B cell (primary cell): ENCODE results near the gene SLAMF9. TPM values are rescaled to one million over a fixed set of nuclear protein-coding genes. Genes with fewer than 3 reads are reported as not detected.
A peak's percentile ranks its signal among the peaks of the same experiment; 100 is the strongest.

Source experiments
- ATAC-seq: fragments of 200-7000 bp; cut with Tn5 transposase; one replicate; pipeline ENCODE4 v1.10.0; 2021; ENCODE audit warnings: low read depth, mild to moderate bottlenecking, moderate number of reproducible peaks, moderate library complexity
- CTCF ChIA-PET: fragments of 350-600 bp; sonication (Branson Sonifier 250); formaldehyde crosslinking; loops from one replicate; lab custom pipeline; 2021; ENCODE audit warnings: antibody characterized with exemption, inconsistent platforms; lab: Charles Lee
- POLR2A ChIA-PET: fragments of 350-600 bp; sonication (Branson Sonifier 250); formaldehyde crosslinking; loops from one replicate; lab custom pipeline; 2021; ENCODE audit warnings: antibody characterized with exemption; lab: Charles Lee
- DNase-seq: peaks from one replicate; pipeline ENCODE4 v3.0.0; 2013
- H2AFZ ChIP-seq: 2 replicates; pipeline ENCODE4 v1.6.1; 2012; ENCODE audit warnings: mild to moderate bottlenecking, low read depth, low read length; ENCODE audit not compliant: insufficient read depth, poor library complexity, severe bottlenecking
- H3K27ac ChIP-seq, 2 donors: 1 replicate in 1 of 2; 2 replicates in 1 of 2; pipeline ENCODE4 v1.5.1; 2012 to 2013; ENCODE audit warnings: low read length in 2 of 2, mild to moderate bottlenecking in 2 of 2, moderate library complexity in 1 of 2
- H3K27me3 ChIP-seq, 4 experiments: fragments of 200-600 bp in 1 of 4; sonication (generic) in 1 of 4; replicated peaks in 1 of 4; 1 replicate in 2 of 4; 2 replicates in 2 of 4; pipeline versions ENCODE4 v1.6.1 to v1.7.0; 2013 to 2016; ENCODE audit warnings: low read length in 3 of 4, mild to moderate bottlenecking in 2 of 4, mixed read lengths in 1 of 4, moderate library complexity in 1 of 4; ENCODE audit not compliant: insufficient read depth in 4 of 4, control insufficient read depth in 3 of 4; ENCODE audit errors: control extremely low read depth in 1 of 4
- H3K36me3 ChIP-seq, 2 experiments: replicated peaks in 1 of 2; 1 replicate in 1 of 2; 2 replicates in 1 of 2; pipeline versions ENCODE4 v1.6.1 to v1.7.1; 2013; ENCODE audit warnings: low read length in 1 of 2; ENCODE audit not compliant: insufficient read depth in 2 of 2, control insufficient read depth in 1 of 2; ENCODE audit errors: control extremely low read depth in 1 of 2, extremely low read depth in 1 of 2
- H3K4me1 ChIP-seq, 2 donors: fragments of 200-600 bp in 1 of 2; sonication (generic) in 1 of 2; 1 replicate in 1 of 2; 2 replicates in 1 of 2; pipeline versions ENCODE4 v1.5.1 to v1.6.1; 2013 to 2017; ENCODE audit warnings: low read length in 2 of 2; ENCODE audit not compliant: control insufficient read depth in 2 of 2, insufficient read depth in 2 of 2
- H3K4me2 ChIP-seq: replicated peaks from 2 replicates; pipeline ENCODE3; 2012; ENCODE audit warnings: mild to moderate bottlenecking, low read depth, low read length; ENCODE audit not compliant: poor library complexity, severe bottlenecking
- H3K4me3 ChIP-seq, 5 experiments: fragments of 200-600 bp in 1 of 5; sonication (generic) in 1 of 5; 1 replicate in 3 of 5; 2 replicates in 2 of 5; pipeline versions ENCODE4 v1.5.1 to v1.7.0; 2011 to 2016; ENCODE audit warnings: low read length in 4 of 5, mild to moderate bottlenecking in 4 of 5, low read depth in 2 of 5, control low read depth in 1 of 5, moderate library complexity in 1 of 5; ENCODE audit not compliant: insufficient read depth in 1 of 5; ENCODE audit errors: control extremely low read depth in 1 of 5, extremely low read depth in 1 of 5
- H3K79me2 ChIP-seq: fragments of 200-600 bp; sonication (generic); one replicate; pipeline ENCODE4 v1.6.0; 2016; ENCODE audit warnings: low read length; ENCODE audit not compliant: control insufficient read depth, insufficient read depth
- H3K9ac ChIP-seq: fragments of 200-600 bp; sonication (generic); 2 replicates; pipeline ENCODE4 v1.6.1; 2017; ENCODE audit warnings: mild to moderate bottlenecking, low read length, moderate library complexity
- H3K9me3 ChIP-seq, 3 donors: one replicate each; pipeline versions ENCODE4 v1.6.1 to v1.7.1; 2013; ENCODE audit warnings: low read length in 2 of 3; ENCODE audit not compliant: control insufficient read depth in 2 of 3, insufficient read depth in 1 of 3; ENCODE audit errors: control extremely low read depth in 1 of 3
- H4K20me1 ChIP-seq: 2 replicates; pipeline ENCODE4 v1.6.0; 2012; ENCODE audit warnings: mild to moderate bottlenecking, low read length; ENCODE audit not compliant: insufficient read depth, control insufficient read depth, poor library complexity, severe bottlenecking
- H3K27ac Mint-ChIP-seq: one replicate; pipeline ENCODE4 v1.8.0; 2021; ENCODE audit warnings: mixed read lengths
- H3K27me3 Mint-ChIP-seq: one replicate; pipeline ENCODE4 v1.8.0; 2021; ENCODE audit warnings: mixed read lengths
- H3K4me1 Mint-ChIP-seq: one replicate; pipeline ENCODE4 v1.8.0; 2021; ENCODE audit warnings: mixed read lengths
- H3K4me3 Mint-ChIP-seq: one replicate; pipeline ENCODE4 v1.8.0; 2021; ENCODE audit warnings: mixed read lengths
- H3K9me3 Mint-ChIP-seq: one replicate; pipeline ENCODE4 v1.8.0; 2022; ENCODE audit warnings: mixed read lengths; ENCODE audit not compliant: insufficient read depth
- CTCF ChIP-seq: fragments of 200-600 bp; IDR thresholded peaks from one replicate; pipeline ENCODE4 v1.8.0; 2022; ENCODE audit warnings: antibody characterized with exemption, mild to moderate bottlenecking
- EZH2 ChIP-seq: IDR thresholded peaks from 2 replicates; pipeline ENCODE4 v1.6.1; 2012; ENCODE audit warnings: borderline replicate concordance, low read depth, mild to moderate bottlenecking, moderate library complexity, low read length; ENCODE audit not compliant: insufficient read depth, poor library complexity, severe bottlenecking
- WGBS: methylation state at CpG from one replicate; pipeline ENCODE4 v1.1.5; 2013; ENCODE audit warnings: missing lambda C conversion rate; ENCODE audit not compliant: insufficient coverage; 5-methylcytosine and 5-hydroxymethylcytosine counted together
- intact Hi-C: fragments of 100-400 bp; cut with micrococcal nuclease; formaldehyde crosslinking; loops from one replicate; pipeline ENCODE4 v1.10.0; 2022
- polyA plus RNA-seq: library from polyadenylated mRNA; depleted of rRNA; stranded (reverse); fragments of >200 nt; gene quantifications from 2 replicates; pipeline ENCODE4 v1.2.3, GENCODE V29; 2012
- total RNA-seq, 2 donors: library from RNA; stranded (reverse); fragments of 120-200 nt in 1 of 2; gene quantifications; 1 replicate in 1 of 2; 2 replicates in 1 of 2; pipeline versions ENCODE4 v1.2.3 to v1.2.4, GENCODE V29; 2013 to 2022

Gene SLAMF9
- total and polyA plus RNA-seq, 2 donors (not counting 1 experiment from before 2014, with no cell fraction given), result not detected

- peak overlapping the region; percentile 99 for H3K4me2 ChIP-seq
- peak overlapping the region; percentile 97 for H3K9ac ChIP-seq
- H3K4me1 Mint-ChIP-seq, result peaks cover 71% of the 10 kb centered on the region
- no peak overlapping the region for H2AFZ ChIP-seq
- peak overlapping the region; percentile 81 to 100 (median 99) for H3K4me3 ChIP-seq
- H3K27me3 Mint-ChIP-seq, result no peaks in the 10 kb centered on the region
- no peak for ATAC-seq
- intact Hi-C loops, result loop anchor here (5.0 to 10.0 kb wide), 3 partner anchors 175 to 1823 kb away; partner anchors contain the start of genes DUSP12, IGSF8 and USF1
- no peaks in the 10 kb centered on the region for H3K27me3 ChIP-seq
- H3K79me2 ChIP-seq, result peaks cover 73% of the 10 kb centered on the region
- peaks cover 38% of the 10 kb centered on the region for H4K20me1 ChIP-seq
- H3K4me1 ChIP-seq, result peaks cover 45 to 58% of the 10 kb centered on the region in 2 donors
- peak overlapping the region; percentile 96 for H3K4me3 Mint-ChIP-seq
- peaks cover 0 to 4% (median 0%) of the 10 kb centered on the region in 3 donors for H3K9me3 ChIP-seq
- peak overlapping the region; percentile 98 to 100 for H3K27ac ChIP-seq
- no peak for TF ChIP-seq EZH2
- TF ChIP-seq CTCF, result no peak
- POLR2A ChIA-PET, result interaction anchor here (1.0 to 1.6 kb wide), 3 partner anchors 24 to 68 kb away, joined by 3 read pairs; partner anchors contain the start of gene IGSF9
- no peak for DNase-seq
- no peaks in the 10 kb centered on the region for H3K9me3 Mint-ChIP-seq
- peaks cover 4 to 48% of the 10 kb centered on the region in 2 experiments for H3K36me3 ChIP-seq
- H3K27ac Mint-ChIP-seq, result peak overlapping the region; percentile 99
- WGBS, result 12% methylated on average over 13 of the region's 18 CpGs
- CTCF ChIA-PET, result interaction anchor here (0.8 to 8.7 kb wide), 7 partner anchors 9 to 156 kb away, joined by 3 to 81 read pairs (median 7); no protein-coding TSS in a partner anchor
Observed at GRCh38 chr1:159921700-159922504, 32.1 kb downstream of the SLAMF9 start.
